Measurements from ENCODE around the gene ELMO2. TPM values are rescaled to one million over a fixed set of nuclear protein-coding genes. Genes with fewer than 3 reads are reported as not detected.

The ELMO2 gene
- total and polyA plus RNA-seq, 2 of the 4 experiments (the other 2 are of a cell fraction): 29.2 to 52.7 TPM

GRCh38 chr20:46371656-46372055 lies 34.8 kb downstream of the ELMO2 start:
- Histone ChIP-seq H3K4me3 (ENCODE audit: insufficient read depth, low read depth, low read length) (no peak overlapping the region), H3K56ac (ENCODE audit: extremely low read depth, insufficient read depth, low read length) (no peak overlapping the region), H3K27ac (ENCODE audit: insufficient read depth, low read length) (no peak overlapping the region), H2BK120ac (ENCODE audit: low read depth, low read length) (no peak overlapping the region), H4K8ac (ENCODE audit: low read depth in 2 of 2, low read length in 2 of 2) (no peak overlapping the region), H3K27me3 (ENCODE audit: control insufficient read depth, insufficient read depth, low read length) (no peaks in the 10 kb centered on the region), H3K36me3 (ENCODE audit: control insufficient read depth, insufficient read depth, low read length) (peaks cover 70% of the 10 kb centered on the region), H2BK20ac (ENCODE audit: low read depth, low read length) (no peak overlapping the region), H2AFZ (replicated peaks; ENCODE audit: low read length, poor library complexity) (no peak overlapping the region), H4K20me1 (ENCODE audit: insufficient read depth, low read length) (no peaks in the 10 kb centered on the region), H3K9me3 (ENCODE audit: control insufficient read depth, insufficient read depth, low read length) (no peaks in the 10 kb centered on the region), H2BK5ac (ENCODE audit: low read depth, low read length, poor library complexity, severe bottlenecking) (no peak overlapping the region), H3K9me1 (ENCODE audit: insufficient read depth, low read length) (peaks cover 2% of the 10 kb centered on the region; the same call in 1 of the 2 replicates), H3K14ac (replicated peaks; ENCODE audit: low read depth, low read length) (no peak overlapping the region), H3K79me1 (ENCODE audit: low read depth in 1 of 2, low read length in 2 of 2) (peaks cover 2 to 5% of the 10 kb centered on the region in 2 experiments; a peak in 2 of 4 replicates), H3K4me2 (ENCODE audit: low read depth, low read length) (no peak overlapping the region), H2AK5ac (ENCODE audit: low read depth, low read length) (no peak overlapping the region), H3K23ac (ENCODE audit: low read depth, low read length) (no peak overlapping the region), H3K4ac (ENCODE audit: low read depth, low read length) (no peak overlapping the region), H3K18ac (ENCODE audit: low read depth, low read length) (no peak overlapping the region), H2BK15ac (ENCODE audit: low read depth, low read length) (no peak overlapping the region), H3K9ac (ENCODE audit: low read depth, low read length) (no peak overlapping the region), H2AK9ac (replicated peaks; ENCODE audit: low read depth, low read length, poor library complexity) (no peak overlapping the region), H4K5ac (ENCODE audit: low read depth, low read length) (no peak overlapping the region), H4K91ac (ENCODE audit: insufficient read depth, low read depth, low read length) (no peak overlapping the region), H3K4me1 (ENCODE audit: control insufficient read depth, insufficient read depth, low read length) (no peaks in the 10 kb centered on the region)
- intact Hi-C loops (cut with micrococcal nuclease) (no loop called here), in situ Hi-C loops (cut with MboI; ENCODE audit: low sequenced_read_pairs) (no loop called here), dilution Hi-C loops (cut with HindIII; ENCODE audit: low sequenced_read_pairs, unreplicated experiment) (no loop called here)
- ChIA-PET POLR2A (ENCODE audit: unreplicated experiment) (no interaction called here), CTCF (no interaction called here)
- 100% methylated on average over 1 of the region's 10 CpGs; no CpG with 5 or more reads in 1 of the 2 experiments for WGBS, 2 experiments (ENCODE audit: extremely low coverage in 2 of 2, insufficient read length in 1 of 2)
- no peak for DNase-seq
- no peak for TF ChIP-seq NFE2L2 (IDR thresholded peaks at IDR 0.05; ENCODE audit: low read depth, low read length)
- no peak for TF ChIP-seq CTCF (conservative IDR thresholded peaks at IDR 0.05; ENCODE audit: low read depth, low read length)
- no peak for TF ChIP-seq SMC3 (IDR thresholded peaks at IDR 0.05; ENCODE audit: low read depth, low read length)
- no peak for TF ChIP-seq MAZ (IDR thresholded peaks at IDR 0.05; ENCODE audit: borderline replicate concordance, low read depth, low read length)
- no peak for TF ChIP-seq CEBPB (IDR thresholded peaks at IDR 0.05; ENCODE audit: low read depth, low read length)
- TF ChIP-seq RAD21 (IDR thresholded peaks at IDR 0.05; ENCODE audit: low read length): no peak
- no peak for TF ChIP-seq USF2 (IDR thresholded peaks at IDR 0.05; ENCODE audit: low read depth, low read length)
- no peak for TF ChIP-seq RCOR1 (IDR thresholded peaks at IDR 0.05; ENCODE audit: insufficient replicate concordance, low read length)
- TF ChIP-seq CHD1 (IDR thresholded peaks at IDR 0.05; ENCODE audit: low read depth, low read length): no peak
- TF ChIP-seq RFX5 (IDR thresholded peaks at IDR 0.05; ENCODE audit: low read depth, low read length): no peak
- no peak for TF ChIP-seq FOS (IDR thresholded peaks at IDR 0.05; ENCODE audit: low read depth, low read length)
- TF ChIP-seq MXI1 (IDR thresholded peaks at IDR 0.05; ENCODE audit: borderline replicate concordance, low read depth, low read length): no peak
- BruUV-seq (replicated peaks): no TSS peak
- no peak for ATAC-seq (ENCODE audit: low read depth)
